Fibroblast of lung (primary cell): ENCODE data around the gene NFE2L1. TPM values are rescaled to one million over a fixed set of nuclear protein-coding genes. Genes with fewer than 3 reads are reported as not detected.

Experiments used
- DNase-seq, 2 donors: peaks; one replicate each; pipeline versions ENCODE4 v3.0.0 to v3.0.0-alpha.2; 2010; ENCODE audit warnings: low read depth in 2 of 2
- H2AFZ ChIP-seq: 2 replicates; pipeline ENCODE4 v1.5.1; 2012; ENCODE audit warnings: low read length, control low read depth, inconsistent platforms
- H3K27ac ChIP-seq: 2 replicates; pipeline ENCODE4 v1.5.1; 2011; ENCODE audit warnings: low read length, control low read depth; ENCODE audit not compliant: insufficient read depth
- H3K27me3 ChIP-seq: 2 replicates; pipeline ENCODE4 v1.5.1; 2011; ENCODE audit warnings: mild to moderate bottlenecking, low read length; ENCODE audit not compliant: control insufficient read depth, insufficient read depth
- H3K36me3 ChIP-seq: 2 replicates; pipeline ENCODE4 v1.5.1; 2011; ENCODE audit warnings: low read length; ENCODE audit not compliant: control insufficient read depth, insufficient read depth
- H3K4me1 ChIP-seq: 2 replicates; pipeline ENCODE4 v1.5.1; 2011; ENCODE audit warnings: low read length; ENCODE audit not compliant: control insufficient read depth, insufficient read depth; ENCODE audit errors: extremely low read depth
- H3K4me2 ChIP-seq: 2 replicates; pipeline ENCODE4 v1.5.1; 2011; ENCODE audit warnings: low read length, control low read depth; ENCODE audit not compliant: insufficient read depth; ENCODE audit errors: extremely low read depth
- H3K4me3 ChIP-seq, 4 experiments: fragments of 200-600 bp in 1 of 4; sonication (generic) in 1 of 4; replicated peaks in 1 of 4; 2 replicates each; pipeline ENCODE4 v1.5.1; 2011 to 2016; ENCODE audit warnings: low read length in 4 of 4, low read depth in 3 of 4, mild to moderate bottlenecking in 3 of 4, control low read depth in 2 of 4, inconsistent platforms in 1 of 4, mixed read lengths in 1 of 4; ENCODE audit not compliant: insufficient read depth in 1 of 4; ENCODE audit errors: control extremely low read depth in 1 of 4
- H3K79me2 ChIP-seq: 2 replicates; pipeline ENCODE4 v1.5.1; 2012; ENCODE audit warnings: mild to moderate bottlenecking, low read length, inconsistent platforms; ENCODE audit not compliant: control insufficient read depth, insufficient read depth
- H3K9ac ChIP-seq: 2 replicates; pipeline ENCODE4 v1.5.1; 2011; ENCODE audit warnings: mild to moderate bottlenecking, low read length, control low read depth; ENCODE audit not compliant: insufficient read depth
- H3K9me3 ChIP-seq: 2 replicates; pipeline ENCODE4 v1.5.1; 2012; ENCODE audit warnings: low read depth, low read length; ENCODE audit not compliant: control insufficient read depth, insufficient read depth
- H4K20me1 ChIP-seq: 2 replicates; pipeline ENCODE4 v1.5.1; 2011; ENCODE audit warnings: low read length; ENCODE audit not compliant: control insufficient read depth, insufficient read depth; ENCODE audit errors: extremely low read depth
- EZH2 ChIP-seq: IDR thresholded peaks from 2 replicates; pipeline ENCODE4 v1.5.1; 2012; ENCODE audit warnings: low read length, control low read depth, mild to moderate bottlenecking; ENCODE audit errors: missing control alignments
- polyA plus RNA-seq, 2 donors: library from polyadenylated mRNA; depleted of rRNA in 1 of 2; stranded (reverse) in 1 of 2; unstranded in 1 of 2; fragments of >200 nt; gene quantifications; 2 replicates each; pipeline ENCODE4 v1.2.1, GENCODE V29; 2011 to 2012; ENCODE audit warnings: missing spikeins in 1 of 2
- total RNA-seq: library from RNA; depleted of rRNA; stranded (reverse); fragments of >200 nt; gene quantifications from 2 replicates; pipeline ENCODE4 v1.2.1, GENCODE V29; 2014
- TF ChIP-seq, protein P1 (sequence below), 2 donors: IDR thresholded peaks in 1 of 2; conservative IDR thresholded peaks in 1 of 2; 1 replicate in 1 of 2; 2 replicates in 1 of 2; pipeline ENCODE4 v1.5.1; 2011 to 2012; ENCODE audit warnings: low read length in 2 of 2, control low read depth in 1 of 2, inconsistent platforms in 1 of 2, low read depth in 1 of 2, mild to moderate bottlenecking in 1 of 2

Gene NFE2L1
- total and polyA plus RNA-seq, 2 donors (not counting 1 experiment from before 2014, with no cell fraction given), result 162 to 200 TPM

DNA sequence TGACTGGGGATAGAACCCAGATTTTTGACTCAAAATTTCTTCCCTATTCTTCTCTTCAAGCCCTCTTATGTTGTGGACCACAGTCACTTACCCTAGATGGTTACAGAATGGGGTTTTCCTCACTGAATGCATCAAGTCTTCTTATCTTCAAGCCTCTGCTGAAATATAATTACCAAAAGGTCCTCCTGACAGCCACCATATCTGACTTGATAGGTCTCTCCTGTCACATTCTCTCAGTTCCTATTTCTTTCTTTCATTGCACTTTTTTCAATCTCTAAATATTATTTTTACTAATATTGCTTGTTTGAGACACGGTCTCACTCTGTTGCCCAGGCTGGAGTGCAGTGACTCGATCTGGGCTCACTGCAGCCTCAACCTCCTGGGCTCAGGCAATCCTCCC, 9.5 kb upstream of the NFE2L1 start:
- Histone ChIP-seq H3K27ac (no peak overlapping the region), H4K20me1 (no peaks in the 10 kb centered on the region), H3K4me3 (no peak overlapping the region), H3K9me3 (no peaks in the 10 kb centered on the region), H3K4me2 (no peak overlapping the region), H2AFZ (no peak overlapping the region), H3K79me2 (no peaks in the 10 kb centered on the region), H3K4me1 (peaks cover 11% of the 10 kb centered on the region), H3K27me3 (no peaks in the 10 kb centered on the region), H3K36me3 (no peaks in the 10 kb centered on the region), H3K9ac (no peak overlapping the region)
- TF ChIP-seq, protein P1, sequence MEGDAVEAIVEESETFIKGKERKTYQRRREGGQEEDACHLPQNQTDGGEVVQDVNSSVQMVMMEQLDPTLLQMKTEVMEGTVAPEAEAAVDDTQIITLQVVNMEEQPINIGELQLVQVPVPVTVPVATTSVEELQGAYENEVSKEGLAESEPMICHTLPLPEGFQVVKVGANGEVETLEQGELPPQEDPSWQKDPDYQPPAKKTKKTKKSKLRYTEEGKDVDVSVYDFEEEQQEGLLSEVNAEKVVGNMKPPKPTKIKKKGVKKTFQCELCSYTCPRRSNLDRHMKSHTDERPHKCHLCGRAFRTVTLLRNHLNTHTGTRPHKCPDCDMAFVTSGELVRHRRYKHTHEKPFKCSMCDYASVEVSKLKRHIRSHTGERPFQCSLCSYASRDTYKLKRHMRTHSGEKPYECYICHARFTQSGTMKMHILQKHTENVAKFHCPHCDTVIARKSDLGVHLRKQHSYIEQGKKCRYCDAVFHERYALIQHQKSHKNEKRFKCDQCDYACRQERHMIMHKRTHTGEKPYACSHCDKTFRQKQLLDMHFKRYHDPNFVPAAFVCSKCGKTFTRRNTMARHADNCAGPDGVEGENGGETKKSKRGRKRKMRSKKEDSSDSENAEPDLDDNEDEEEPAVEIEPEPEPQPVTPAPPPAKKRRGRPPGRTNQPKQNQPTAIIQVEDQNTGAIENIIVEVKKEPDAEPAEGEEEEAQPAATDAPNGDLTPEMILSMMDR (conservative IDR thresholded peaks at IDR 0.05 in 1 of 2, IDR thresholded peaks at IDR 0.05 in 1 of 2; ENCODE audit: low read depth in 1 of 2, low read length in 2 of 2), result no peak
- TF ChIP-seq EZH2, result no peak
- DNase-seq, result no peak

DNA sequence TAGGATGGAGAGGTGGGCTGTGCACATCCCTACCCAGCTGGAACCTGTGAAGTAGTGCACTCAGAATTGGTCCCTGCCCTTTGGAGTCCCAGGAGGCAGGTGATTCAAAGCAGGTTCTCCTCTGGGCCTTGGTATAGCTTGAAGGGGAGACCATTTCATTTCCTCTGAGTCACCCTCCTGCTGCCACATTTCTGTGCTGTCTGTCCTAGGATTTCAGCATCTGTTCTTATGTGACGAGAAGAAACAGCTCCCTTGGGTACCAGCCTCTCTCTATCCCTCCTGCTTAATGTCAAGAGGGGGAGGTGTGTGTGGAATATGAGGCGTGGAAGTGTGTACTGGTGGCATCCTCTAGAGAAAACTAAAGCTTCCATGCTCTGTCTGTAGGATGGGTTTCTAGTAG, 5.0 kb upstream of the NFE2L1 start:
- H3K27me3 ChIP-seq, result no peaks in the 10 kb centered on the region
- H3K9ac ChIP-seq, result no peak overlapping the region
- no peak overlapping the region for H3K4me2 ChIP-seq
- H3K4me3 ChIP-seq, result no peak overlapping the region
- no peaks in the 10 kb centered on the region for H3K9me3 ChIP-seq
- TF ChIP-seq EZH2, result no peak
- TF ChIP-seq, protein P1 (conservative IDR thresholded peaks at IDR 0.05 in 1 of 2, IDR thresholded peaks at IDR 0.05 in 1 of 2; ENCODE audit: low read depth in 1 of 2, low read length in 2 of 2), result no peak
- H3K27ac ChIP-seq, result no peak overlapping the region
- no peaks in the 10 kb centered on the region for H4K20me1 ChIP-seq
- no peak overlapping the region for H2AFZ ChIP-seq
- H3K79me2 ChIP-seq, result no peaks in the 10 kb centered on the region
- no peaks in the 10 kb centered on the region for H3K36me3 ChIP-seq
- no peak for DNase-seq
- peaks cover 3% of the 10 kb centered on the region for H3K4me1 ChIP-seq

DNA sequence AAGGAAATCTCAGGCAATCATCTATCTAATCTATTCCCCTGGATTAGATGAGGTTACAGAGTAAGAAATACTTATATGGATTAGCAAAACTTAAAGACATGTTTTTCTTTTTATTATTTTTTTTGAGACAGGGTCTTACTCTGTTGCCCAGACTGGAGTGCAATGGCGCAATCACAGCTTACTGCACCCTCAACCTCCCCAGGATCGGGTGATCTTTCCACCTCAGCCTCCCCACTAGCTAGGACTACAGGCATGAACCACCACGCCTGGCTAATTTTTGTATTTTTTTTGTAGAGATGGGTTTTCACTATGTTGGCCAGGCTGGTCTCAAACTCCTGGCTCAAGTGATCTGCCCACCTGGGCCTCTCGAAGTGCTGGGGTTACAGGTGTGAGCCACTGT, 3.3 kb upstream of the NFE2L1 start:
- Histone ChIP-seq H3K9me3 (no peaks in the 10 kb centered on the region), H3K27ac (no peak overlapping the region), H3K4me2 (no peak overlapping the region), H3K4me1 (no peaks in the 10 kb centered on the region), H3K4me3 (no peak overlapping the region), H3K79me2 (peaks cover 9% of the 10 kb centered on the region), H3K9ac (no peak overlapping the region), H2AFZ (no peak overlapping the region), H4K20me1 (no peaks in the 10 kb centered on the region), H3K27me3 (no peaks in the 10 kb centered on the region), H3K36me3 (no peaks in the 10 kb centered on the region)
- TF ChIP-seq, protein P1 (conservative IDR thresholded peaks at IDR 0.05 in 1 of 2, IDR thresholded peaks at IDR 0.05 in 1 of 2; ENCODE audit: low read depth in 1 of 2, low read length in 2 of 2), result no peak
- no peak for TF ChIP-seq EZH2
- DNase-seq, result no peak
